Measurements from ENCODE around the gene RBMS1. TPM values are rescaled to one million over a fixed set of nuclear protein-coding genes. Genes with fewer than 3 reads are reported as not detected.

RBMS1 gene
- total and polyA plus RNA-seq, 4 donors: 7.9 to 23.5 (median 15.5) TPM

- Histone ChIP-seq H3K27ac (ENCODE audit: low read depth in 1 of 2, low read length in 2 of 2) (peak overlapping the region; percentile 32 to 58), H3K4me3 (ENCODE audit: low read depth in 1 of 3, low read length in 3 of 3) (no peak overlapping the region), H3K4me1 (ENCODE audit: control insufficient read depth in 4 of 4, insufficient read depth in 4 of 4, low read length in 3 of 4) (peaks cover 8 to 25% (median 12%) of the 10 kb centered on the region in 4 donors), H3K36me3 (ENCODE audit: control insufficient read depth in 4 of 4, insufficient read depth in 3 of 4, low read depth in 1 of 4, low read length in 3 of 4) (no peaks in the 10 kb centered on the region), H3K9me3 (ENCODE audit: control insufficient read depth in 4 of 4, low read length in 3 of 4) (no peaks in the 10 kb centered on the region), H3K27me3 (ENCODE audit: control insufficient read depth in 4 of 4, insufficient read depth in 4 of 4, low read length in 3 of 4) (no peaks in the 10 kb centered on the region), H3K9ac (ENCODE audit: low read depth in 1 of 2, low read length in 2 of 2) (no peak overlapping the region)
- TF ChIP-seq HNF4A (conservative IDR thresholded peaks at IDR 0.05) (no peak), ATF3 (IDR thresholded peaks at IDR 0.05) (no peak), JUND (IDR thresholded peaks at IDR 0.05) (no peak), NR2F2 (IDR thresholded peaks at IDR 0.05) (peak; percentile 25), GABPA (IDR thresholded peaks at IDR 0.05 in 1 of 2, conservative IDR thresholded peaks at IDR 0.05 in 1 of 2) (no peak), MAX (IDR thresholded peaks at IDR 0.05) (no peak), TAF1 (conservative IDR thresholded peaks at IDR 0.05) (no peak), FOXA1 (IDR thresholded peaks at IDR 0.05) (no peak), RXRA (IDR thresholded peaks at IDR 0.05) (no peak), FOXA2 (IDR thresholded peaks at IDR 0.05) (no peak), SP1 (IDR thresholded peaks at IDR 0.05) (peak; percentile 9)
- WGBS: 38% methylated on average over 5 of the region's 5 CpGs
- DNase-seq (ENCODE audit: low spot score): no peak
These were observed 112.1 kb downstream of the RBMS1 start for GRCh38 chr2:160381425-160381951.

GRCh38 chr2:160380611-160381010, 113.0 kb downstream of the RBMS1 start:
- Histone ChIP-seq H3K9ac (ENCODE audit: low read depth in 1 of 2, low read length in 2 of 2) (no peak overlapping the region), H3K27me3 (ENCODE audit: control insufficient read depth in 4 of 4, insufficient read depth in 4 of 4, low read length in 3 of 4) (no peaks in the 10 kb centered on the region), H3K4me1 (ENCODE audit: control insufficient read depth in 4 of 4, insufficient read depth in 4 of 4, low read length in 3 of 4) (peaks cover 11 to 26% (median 13%) of the 10 kb centered on the region in 4 donors), H3K9me3 (ENCODE audit: control insufficient read depth in 4 of 4, low read length in 3 of 4) (no peaks in the 10 kb centered on the region), H3K4me3 (ENCODE audit: low read depth in 1 of 3, low read length in 3 of 3) (no peak overlapping the region), H3K36me3 (ENCODE audit: control insufficient read depth in 4 of 4, insufficient read depth in 3 of 4, low read depth in 1 of 4, low read length in 3 of 4) (no peaks in the 10 kb centered on the region), H3K27ac (ENCODE audit: low read depth in 1 of 2, low read length in 2 of 2) (no peak overlapping the region)
- no peak for DNase-seq (ENCODE audit: low spot score)
- no peak for TF ChIP-seq RXRA (IDR thresholded peaks at IDR 0.05)
- no peak for TF ChIP-seq TAF1 (conservative IDR thresholded peaks at IDR 0.05)
- TF ChIP-seq SP1 (IDR thresholded peaks at IDR 0.05): no peak
- no peak for TF ChIP-seq HNF4G (IDR thresholded peaks at IDR 0.05)
- WGBS: 68% methylated on average over 5 of the region's 5 CpGs

- Histone ChIP-seq H3K4me3 (ENCODE audit: low read depth in 1 of 3, low read length in 3 of 3) (no peak overlapping the region), H3K9ac (ENCODE audit: low read depth in 1 of 2, low read length in 2 of 2) (no peak overlapping the region), H3K27me3 (ENCODE audit: control insufficient read depth in 4 of 4, insufficient read depth in 4 of 4, low read length in 3 of 4) (no peaks in the 10 kb centered on the region), H3K36me3 (ENCODE audit: control insufficient read depth in 4 of 4, insufficient read depth in 3 of 4, low read depth in 1 of 4, low read length in 3 of 4) (no peaks in the 10 kb centered on the region), H3K9me3 (ENCODE audit: control insufficient read depth in 4 of 4, low read length in 3 of 4) (no peaks in the 10 kb centered on the region), H3K4me1 (ENCODE audit: control insufficient read depth in 4 of 4, insufficient read depth in 4 of 4, low read length in 3 of 4) (peaks cover 12 to 31% (median 14%) of the 10 kb centered on the region in 4 donors), H3K27ac (ENCODE audit: low read depth in 1 of 2, low read length in 2 of 2) (peak overlapping the region; percentile 57 to 59)
- 80% methylated on average over 7 of the region's 7 CpGs for WGBS
- DNase-seq (ENCODE audit: low spot score): no peak
- TF ChIP-seq MAX (IDR thresholded peaks at IDR 0.05): no peak
- TF ChIP-seq FOXA1 (IDR thresholded peaks at IDR 0.05): no peak
- TF ChIP-seq TAF1 (conservative IDR thresholded peaks at IDR 0.05): no peak
- TF ChIP-seq FOXA2 (IDR thresholded peaks at IDR 0.05): no peak
- TF ChIP-seq RAD21 (IDR thresholded peaks at IDR 0.05): no peak
- TF ChIP-seq YY1 (IDR thresholded peaks at IDR 0.05): no peak
- TF ChIP-seq REST (IDR thresholded peaks at IDR 0.05): no peak
- TF ChIP-seq SP1 (IDR thresholded peaks at IDR 0.05): no peak
- TF ChIP-seq HNF4A (conservative IDR thresholded peaks at IDR 0.05): no peak
- no peak for TF ChIP-seq NR2F2 (IDR thresholded peaks at IDR 0.05)
- no peak for TF ChIP-seq JUND (IDR thresholded peaks at IDR 0.05)
- no peak for TF ChIP-seq RXRA (IDR thresholded peaks at IDR 0.05)
- no peak for TF ChIP-seq HNF4G (IDR thresholded peaks at IDR 0.05)
These were observed 113.5 kb downstream of the RBMS1 start for GRCh38 chr2:160380000-160380570.
